ENCODE measurements around the gene FOXP1.

- TF ChIP-seq CTCF (IDR thresholded peaks at IDR 0.05; ENCODE audit: low read length) (no peak), EZH2 (IDR thresholded peaks at IDR 0.05; ENCODE audit: borderline replicate concordance, low read length) (no peak)
These were observed 206.6 kb downstream of the FOXP1 start for GRCh38 chr3:71376911-71377310.
